Measurements from ENCODE around the gene S1PR4. TPM values are rescaled to one million over a fixed set of nuclear protein-coding genes. Genes with fewer than 3 reads are reported as not detected.

Gene S1PR4, protein sequence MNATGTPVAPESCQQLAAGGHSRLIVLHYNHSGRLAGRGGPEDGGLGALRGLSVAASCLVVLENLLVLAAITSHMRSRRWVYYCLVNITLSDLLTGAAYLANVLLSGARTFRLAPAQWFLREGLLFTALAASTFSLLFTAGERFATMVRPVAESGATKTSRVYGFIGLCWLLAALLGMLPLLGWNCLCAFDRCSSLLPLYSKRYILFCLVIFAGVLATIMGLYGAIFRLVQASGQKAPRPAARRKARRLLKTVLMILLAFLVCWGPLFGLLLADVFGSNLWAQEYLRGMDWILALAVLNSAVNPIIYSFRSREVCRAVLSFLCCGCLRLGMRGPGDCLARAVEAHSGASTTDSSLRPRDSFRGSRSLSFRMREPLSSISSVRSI
- polyA plus RNA-seq, result 100 to 1,000 TPM; 238 to 344 (median 258) TPM

DNA sequence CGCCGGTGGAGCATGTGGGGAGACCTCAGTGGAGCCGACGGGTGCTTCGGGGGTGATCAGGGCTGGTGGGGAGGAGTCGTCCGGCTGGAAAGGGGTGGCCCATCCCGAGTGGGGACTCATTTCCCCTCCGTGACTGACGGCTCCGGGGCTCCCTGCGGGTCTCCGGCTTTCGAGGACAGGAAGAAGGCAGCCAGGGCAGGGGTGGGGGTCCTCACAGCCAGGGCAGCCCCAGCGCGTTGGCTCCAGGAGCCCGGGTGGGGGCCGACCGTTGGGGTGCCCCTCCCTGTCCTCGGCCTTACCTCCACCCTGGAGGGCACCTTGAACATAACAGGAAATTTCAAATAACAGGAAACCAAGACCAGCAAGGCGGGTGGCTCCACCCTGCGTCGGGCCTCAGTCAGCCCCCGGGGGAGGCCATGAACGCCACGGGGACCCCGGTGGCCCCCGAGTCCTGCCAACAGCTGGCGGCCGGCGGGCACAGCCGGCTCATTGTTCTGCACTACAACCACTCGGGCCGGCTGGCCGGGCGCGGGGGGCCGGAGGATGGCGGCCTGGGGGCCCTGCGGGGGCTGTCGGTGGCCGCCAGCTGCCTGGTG lies at the start of gene S1PR4:
TSS of gene S1PR4 (plus strand) at position 393 of the 596 bp plus-strand sequence. CDS start at position 417, 24 bp downstream.
- H3K4me3 Mint-ChIP-seq, result peak within 1 kb of the TSS; percentile 98 to 100 (median 100)
- no peaks in the 10 kb centered on the region for H3K9me3 Mint-ChIP-seq
- H3K27me3 Mint-ChIP-seq (ENCODE audit: low read depth in 3 of 3), result peaks cover 18 to 20% (median 19%) of the 10 kb centered on the region in 3 donors
- DNase-seq, result peak; percentile 75 to 80 (median 79)
- H3K27ac Mint-ChIP-seq, result peak within 1 kb of the TSS; percentile 89 to 98 (median 96)
- peaks cover 4 to 8% (median 7%) of the 10 kb centered on the region in 3 donors for H3K36me3 Mint-ChIP-seq
- H3K4me1 Mint-ChIP-seq, result peaks cover 37 to 46% of the 10 kb centered on the region in 2 donors

- no peak overlapping the region for H3K4me3 Mint-ChIP-seq
- no peaks in the 10 kb centered on the region for H3K9me3 Mint-ChIP-seq
- H3K36me3 Mint-ChIP-seq, result no peaks in the 10 kb centered on the region
- peak overlapping the region in 2 of 6 donors; percentile 33 to 41 for H3K27ac Mint-ChIP-seq
- H3K4me1 Mint-ChIP-seq, result peaks cover 14 to 16% of the 10 kb centered on the region in 2 donors
- DNase-seq, result peak in 1 of 3 donors; percentile 13
- peaks cover 0 to 13% (median 2%) of the 10 kb centered on the region in 3 donors for H3K27me3 Mint-ChIP-seq (ENCODE audit: low read depth in 3 of 3)
Observed at GRCh38 chr19:3129112-3129511, 49.5 kb upstream of the S1PR4 start.

DNA sequence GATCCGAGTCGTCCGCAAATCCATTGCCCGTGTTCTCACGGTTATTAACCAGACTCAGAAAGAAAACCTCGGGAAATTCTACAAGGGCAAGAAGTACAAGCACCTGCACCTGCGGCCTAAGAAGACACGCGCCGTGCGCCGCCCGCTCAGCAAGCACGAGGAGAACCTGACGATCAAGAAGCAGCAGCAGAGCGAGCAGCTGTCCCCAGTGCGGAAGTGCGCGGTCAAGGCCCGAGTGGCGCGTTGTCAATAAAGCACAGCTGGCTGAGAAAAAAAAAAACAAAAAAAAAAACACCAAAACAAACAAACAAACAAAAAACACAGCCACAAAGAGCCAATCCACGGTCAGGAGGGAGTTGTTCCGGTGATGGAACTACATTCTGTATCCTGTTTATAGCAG lies 47.4 kb upstream of the S1PR4 start:
- Mint-ChIP-seq H3K4me3 (no peak overlapping the region), H3K36me3 (no peaks in the 10 kb centered on the region), H3K27me3 (ENCODE audit: low read depth in 3 of 3) (peaks cover 0 to 5% (median 4%) of the 10 kb centered on the region in 3 donors), H3K4me1 (peaks cover 13 to 17% of the 10 kb centered on the region in 2 donors), H3K9me3 (no peaks in the 10 kb centered on the region), H3K27ac (peak overlapping the region in 2 of 6 donors; percentile 21 to 54)
- no peak for DNase-seq

- peaks cover 13 to 17% of the 10 kb centered on the region in 2 donors for H3K4me1 Mint-ChIP-seq
- H3K27ac Mint-ChIP-seq, result peak overlapping the region; percentile 77 to 96 (median 90)
- peaks cover 0 to 7% (median 2%) of the 10 kb centered on the region in 3 donors for H3K27me3 Mint-ChIP-seq (ENCODE audit: low read depth in 3 of 3)
- no peaks in the 10 kb centered on the region for H3K9me3 Mint-ChIP-seq
- DNase-seq, result peak; percentile 84 to 90 (median 85)
- peak overlapping the region; percentile 53 to 80 (median 70) for H3K4me3 Mint-ChIP-seq
- peaks cover 0 to 3% (median 0%) of the 10 kb centered on the region in 3 donors for H3K36me3 Mint-ChIP-seq
Observed at GRCh38 chr19:3132971-3133792, 45.4 kb upstream of the S1PR4 start.

DNA sequence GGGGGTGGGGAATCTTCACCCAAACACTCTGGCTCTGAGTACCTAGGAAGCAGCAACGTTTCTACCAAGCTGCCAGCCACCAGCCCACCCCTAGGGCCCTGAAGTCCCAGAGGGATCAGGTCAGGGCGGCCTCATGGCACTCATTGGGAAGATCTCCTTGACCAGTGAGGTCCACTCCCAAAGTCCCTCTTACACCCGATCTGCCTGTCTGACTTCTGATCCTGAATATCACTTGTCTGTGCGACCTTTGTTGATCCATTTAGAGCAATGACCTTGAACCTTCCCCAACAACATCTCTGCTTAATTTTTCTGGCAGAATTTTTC lies 44.8 kb upstream of the S1PR4 start:
- no peaks in the 10 kb centered on the region for H3K9me3 Mint-ChIP-seq
- peaks cover 13 to 17% of the 10 kb centered on the region in 2 donors for H3K4me1 Mint-ChIP-seq

DNA sequence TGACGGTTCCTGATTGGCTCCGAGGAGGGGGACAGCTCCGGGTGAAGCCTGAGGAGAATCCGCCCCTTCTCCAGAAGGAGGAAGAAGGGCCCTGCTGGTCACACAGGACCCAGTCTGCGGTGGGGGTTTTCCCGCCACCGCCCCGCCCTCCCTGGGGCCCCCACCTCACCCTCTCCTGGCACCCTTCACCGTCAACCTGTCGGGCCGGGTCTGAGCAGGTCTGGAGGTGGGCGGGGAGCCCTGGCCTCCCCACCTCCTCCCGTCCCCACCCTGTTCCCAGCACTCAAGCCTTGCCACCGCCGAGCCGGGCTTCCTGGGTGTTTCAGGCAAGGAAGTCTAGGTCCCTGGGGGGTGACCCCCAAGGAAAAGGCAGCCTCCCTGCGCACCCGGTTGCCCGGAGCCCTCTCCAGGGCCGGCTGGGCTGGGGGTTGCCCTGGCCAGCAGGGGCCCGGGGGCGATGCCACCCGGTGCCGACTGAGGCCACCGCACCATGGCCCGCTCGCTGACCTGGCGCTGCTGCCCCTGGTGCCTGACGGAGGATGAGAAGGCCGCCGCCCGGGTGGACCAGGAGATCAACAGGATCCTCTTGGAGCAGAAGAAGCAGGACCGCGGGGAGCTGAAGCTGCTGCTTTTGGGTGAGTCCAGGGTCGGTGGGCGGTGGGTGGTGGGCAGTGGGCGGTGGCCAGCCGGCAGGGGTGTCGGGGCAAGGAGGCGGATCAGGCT lies 42.4 kb upstream of the S1PR4 start, which contains the start of gene GNA15:
TSS of gene GNA15 (plus strand) at position 73 of the 723 bp plus-strand sequence. CDS start at position 491, 418 bp downstream.
- Mint-ChIP-seq H3K9me3 (peaks cover 0 to 4% (median 0%) of the 10 kb centered on the region in 6 donors), H3K36me3 (peaks cover 0 to 3% (median 0%) of the 10 kb centered on the region in 3 donors), H3K27ac (peak within 1 kb of the TSS in 5 of 6 donors; percentile 32 to 77 (median 61)), H3K4me3 (peak within 1 kb of the TSS in 1 of 5 donors; percentile 23), H3K27me3 (ENCODE audit: low read depth in 3 of 3) (peaks cover 0 to 7% (median 2%) of the 10 kb centered on the region in 3 donors), H3K4me1 (peaks cover 13 to 17% of the 10 kb centered on the region in 2 donors)
- DNase-seq, result peak in 2 of 3 donors; percentile 33 to 35

More for the DNA sequence above, 44.8 kb upstream of the S1PR4 start:
- Mint-ChIP-seq H3K27me3 (ENCODE audit: low read depth in 3 of 3) (peaks cover 0 to 7% (median 2%) of the 10 kb centered on the region in 3 donors), H3K36me3 (peaks cover 0 to 3% (median 0%) of the 10 kb centered on the region in 3 donors), H3K4me3 (peak overlapping the region; percentile 53 to 80 (median 70)), H3K27ac (peak overlapping the region; percentile 77 to 96 (median 90))
- DNase-seq, result no peak

- DNase-seq, result no peak
- peaks cover 0 to 4% (median 0%) of the 10 kb centered on the region in 6 donors for H3K9me3 Mint-ChIP-seq
- peak overlapping the region in 3 of 6 donors; percentile 57 to 77 (median 71) for H3K27ac Mint-ChIP-seq
- peaks cover 0 to 3% (median 0%) of the 10 kb centered on the region in 3 donors for H3K36me3 Mint-ChIP-seq
- peaks cover 13 to 17% of the 10 kb centered on the region in 2 donors for H3K4me1 Mint-ChIP-seq
- peaks cover 0 to 7% (median 2%) of the 10 kb centered on the region in 3 donors for H3K27me3 Mint-ChIP-seq (ENCODE audit: low read depth in 3 of 3)
- peak overlapping the region in 1 of 5 donors; percentile 23 for H3K4me3 Mint-ChIP-seq
Observed at GRCh38 chr19:3136684-3137055, 41.9 kb upstream of the S1PR4 start.

- H3K27ac Mint-ChIP-seq, result peak overlapping the region in 3 of 6 donors; percentile 57 to 77 (median 71)
- peaks cover 0 to 7% (median 2%) of the 10 kb centered on the region in 3 donors for H3K27me3 Mint-ChIP-seq (ENCODE audit: low read depth in 3 of 3)
- DNase-seq, result no peak
- peaks cover 0 to 4% (median 0%) of the 10 kb centered on the region in 6 donors for H3K9me3 Mint-ChIP-seq
- H3K36me3 Mint-ChIP-seq, result peaks cover 0 to 3% (median 0%) of the 10 kb centered on the region in 3 donors
- H3K4me1 Mint-ChIP-seq, result peaks cover 17 to 18% of the 10 kb centered on the region in 2 donors
- peak overlapping the region in 1 of 5 donors; percentile 23 for H3K4me3 Mint-ChIP-seq
Observed at GRCh38 chr19:3137119-3137518, 41.5 kb upstream of the S1PR4 start.

- Mint-ChIP-seq H3K4me3 (no peak overlapping the region), H3K27ac (no peak overlapping the region), H3K4me1 (peaks cover 9 to 14% of the 10 kb centered on the region in 2 donors), H3K36me3 (peaks cover 0 to 3% (median 0%) of the 10 kb centered on the region in 3 donors), H3K27me3 (ENCODE audit: low read depth in 3 of 3) (peaks cover 0 to 5% (median 2%) of the 10 kb centered on the region in 3 donors), H3K9me3 (peaks cover 0 to 4% (median 0%) of the 10 kb centered on the region in 6 donors)
- DNase-seq, result no peak
Observed at GRCh38 chr19:3138268-3138667, 40.3 kb upstream of the S1PR4 start.

DNA sequence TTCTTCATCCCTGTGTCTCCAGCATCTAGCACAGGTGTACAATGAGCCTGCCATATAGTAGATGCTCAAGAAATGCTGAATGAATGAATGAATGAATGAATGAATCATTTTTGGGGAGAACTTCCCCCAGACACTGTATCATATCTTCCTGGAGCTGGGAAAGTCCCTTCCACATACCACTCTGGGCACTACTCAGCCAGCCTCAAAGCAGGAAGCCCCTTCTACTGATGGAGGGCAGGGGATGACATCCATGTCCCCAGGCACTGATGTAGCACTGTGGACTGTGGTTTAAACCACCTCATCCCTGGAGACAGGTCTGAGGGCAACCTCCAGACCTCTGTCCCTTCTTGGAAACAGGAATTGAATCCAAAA lies 37.9 kb upstream of the S1PR4 start:
- H3K4me3 Mint-ChIP-seq, result no peak overlapping the region
- H3K27ac Mint-ChIP-seq, result peak overlapping the region in 2 of 6 donors; percentile 26 to 28
- peaks cover 0 to 2% (median 0%) of the 10 kb centered on the region in 3 donors for H3K27me3 Mint-ChIP-seq (ENCODE audit: low read depth in 3 of 3)
- H3K4me1 Mint-ChIP-seq, result peaks cover 0 to 7% of the 10 kb centered on the region in 2 donors
- DNase-seq, result no peak
- H3K9me3 Mint-ChIP-seq, result peaks cover 0 to 4% (median 0%) of the 10 kb centered on the region in 6 donors
- peaks cover 0 to 3% (median 0%) of the 10 kb centered on the region in 3 donors for H3K36me3 Mint-ChIP-seq

DNA sequence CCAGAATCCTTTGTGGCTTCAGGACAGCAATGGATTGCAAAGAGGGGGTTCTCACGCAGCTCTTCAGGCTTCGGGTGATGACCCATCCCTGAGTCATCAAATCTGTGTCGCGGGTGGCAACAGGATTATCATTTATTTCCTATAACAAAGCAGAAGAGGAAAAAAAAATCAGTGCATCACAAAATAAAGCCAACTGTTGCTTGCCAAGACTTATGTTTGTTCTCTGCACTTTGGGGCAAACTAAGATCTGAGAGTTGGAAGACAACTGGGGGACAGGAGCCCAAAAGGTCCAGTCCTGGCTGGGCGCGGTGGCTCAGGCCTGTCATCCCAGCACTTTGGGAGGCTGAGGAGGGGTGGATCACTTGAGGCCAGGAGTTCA lies 36.3 kb upstream of the S1PR4 start:
- peaks cover 0 to 7% of the 10 kb centered on the region in 2 donors for H3K4me1 Mint-ChIP-seq
- H3K9me3 Mint-ChIP-seq, result peaks cover 0 to 4% (median 0%) of the 10 kb centered on the region in 6 donors
- H3K4me3 Mint-ChIP-seq, result no peak overlapping the region
- H3K36me3 Mint-ChIP-seq, result no peaks in the 10 kb centered on the region
- H3K27ac Mint-ChIP-seq, result peak overlapping the region in 4 of 6 donors; percentile 23 to 70 (median 56)
- DNase-seq, result no peak
- peaks cover 0 to 4% (median 0%) of the 10 kb centered on the region in 3 donors for H3K27me3 Mint-ChIP-seq (ENCODE audit: low read depth in 3 of 3)

- peaks cover 0 to 3% (median 0%) of the 10 kb centered on the region in 3 donors for H3K27me3 Mint-ChIP-seq (ENCODE audit: low read depth in 3 of 3)
- H3K36me3 Mint-ChIP-seq, result no peaks in the 10 kb centered on the region
- H3K4me1 Mint-ChIP-seq, result peaks cover 0 to 7% of the 10 kb centered on the region in 2 donors
- no peak for DNase-seq
- H3K27ac Mint-ChIP-seq, result peak overlapping the region in 3 of 6 donors; percentile 7 to 62 (median 23)
- H3K4me3 Mint-ChIP-seq, result no peak overlapping the region
- peaks cover 0 to 4% (median 0%) of the 10 kb centered on the region in 6 donors for H3K9me3 Mint-ChIP-seq
Observed at GRCh38 chr19:3142781-3143337, 35.7 kb upstream of the S1PR4 start.

All from immature natural killer cell (primary cell).